ENCODE results near the gene TTC28.

DNA sequence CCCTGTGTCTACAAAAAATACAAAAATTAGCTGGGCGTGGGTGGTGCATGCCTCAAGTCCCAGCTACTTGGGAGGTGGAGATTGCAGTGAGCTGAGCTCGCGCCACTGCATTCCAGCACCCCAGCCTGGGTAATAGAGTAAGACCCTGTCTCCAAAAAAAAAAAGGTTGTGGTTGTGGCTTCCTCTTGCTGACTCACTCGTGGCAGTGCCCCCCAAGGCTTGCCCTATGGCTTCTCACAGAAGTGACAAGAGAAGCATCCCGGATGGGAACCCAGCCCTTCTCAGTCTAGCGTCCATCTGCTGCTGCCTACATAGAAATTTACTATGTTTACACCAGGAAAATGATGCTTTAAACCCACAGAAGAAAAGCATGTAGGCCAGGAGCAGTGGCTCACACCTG lies 692.1 kb downstream of the TTC28 start:
- TF ChIP-seq, protein P1, sequence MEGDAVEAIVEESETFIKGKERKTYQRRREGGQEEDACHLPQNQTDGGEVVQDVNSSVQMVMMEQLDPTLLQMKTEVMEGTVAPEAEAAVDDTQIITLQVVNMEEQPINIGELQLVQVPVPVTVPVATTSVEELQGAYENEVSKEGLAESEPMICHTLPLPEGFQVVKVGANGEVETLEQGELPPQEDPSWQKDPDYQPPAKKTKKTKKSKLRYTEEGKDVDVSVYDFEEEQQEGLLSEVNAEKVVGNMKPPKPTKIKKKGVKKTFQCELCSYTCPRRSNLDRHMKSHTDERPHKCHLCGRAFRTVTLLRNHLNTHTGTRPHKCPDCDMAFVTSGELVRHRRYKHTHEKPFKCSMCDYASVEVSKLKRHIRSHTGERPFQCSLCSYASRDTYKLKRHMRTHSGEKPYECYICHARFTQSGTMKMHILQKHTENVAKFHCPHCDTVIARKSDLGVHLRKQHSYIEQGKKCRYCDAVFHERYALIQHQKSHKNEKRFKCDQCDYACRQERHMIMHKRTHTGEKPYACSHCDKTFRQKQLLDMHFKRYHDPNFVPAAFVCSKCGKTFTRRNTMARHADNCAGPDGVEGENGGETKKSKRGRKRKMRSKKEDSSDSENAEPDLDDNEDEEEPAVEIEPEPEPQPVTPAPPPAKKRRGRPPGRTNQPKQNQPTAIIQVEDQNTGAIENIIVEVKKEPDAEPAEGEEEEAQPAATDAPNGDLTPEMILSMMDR (IDR thresholded peaks at IDR 0.05) = no peak
- TF ChIP-seq POLR2AphosphoS5 (IDR thresholded peaks at IDR 0.05) = no peak
